Stimulated activated CD8-positive, alpha-beta memory T cell treated with anti-CD3 and anti-CD28 coated beads, Interleukin-12 subunit alpha, Interleukin-12 subunit beta, amount 100 ng/mL, for 4 hours (primary cell): Measurements from ENCODE around the gene CDK2AP2.

Experiments used
- DNase-seq: peaks from one replicate; pipeline ENCODE4 v3.0.0-alpha.2; 2020; ENCODE audit warnings: low read depth

Gene CDK2AP2

DNA sequence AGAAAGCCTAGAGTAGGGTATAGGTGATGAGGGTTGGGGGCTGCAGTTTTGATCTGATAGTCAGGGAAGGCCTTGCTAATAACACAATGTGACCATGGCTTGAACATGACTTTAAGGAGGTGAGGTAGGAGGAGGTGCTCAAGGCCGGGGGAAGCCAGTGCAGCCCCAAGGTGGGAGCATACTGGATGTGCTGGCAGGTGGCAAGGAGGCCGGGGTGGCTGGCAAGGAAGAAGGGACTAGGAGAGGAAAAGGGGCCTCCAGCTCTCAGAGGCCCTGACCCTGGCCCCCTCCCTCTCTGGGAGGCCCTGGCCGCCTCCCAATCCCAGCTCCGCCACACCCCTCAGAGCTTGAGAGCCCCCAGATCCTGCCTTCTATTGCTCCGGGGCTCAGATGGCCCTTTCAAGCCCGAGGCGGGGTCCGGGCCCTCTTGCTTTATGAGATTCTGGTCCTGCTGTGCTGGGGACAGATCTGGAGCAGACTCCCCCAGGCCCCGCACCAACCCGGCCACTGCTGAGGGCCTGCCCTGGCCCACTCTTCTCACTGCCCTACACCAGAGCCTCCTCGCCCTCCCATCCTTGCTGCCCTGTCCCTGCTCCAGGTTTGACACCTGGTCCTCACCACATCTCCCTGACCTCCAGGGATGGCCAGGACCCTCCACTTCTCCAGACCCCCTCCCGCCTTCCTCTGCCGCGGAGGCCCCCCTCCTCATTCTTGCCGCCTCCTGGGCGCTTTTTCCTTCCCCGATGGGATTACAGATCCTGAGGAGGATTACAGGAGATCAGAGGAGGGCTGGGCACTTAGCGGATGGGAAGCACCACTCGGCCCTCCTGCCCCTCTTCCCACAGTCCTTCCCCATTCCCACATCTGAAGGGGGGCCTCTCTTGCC, 4.6 kb downstream of the CDK2AP2 start:
- DNase-seq, result no peak

DNA sequence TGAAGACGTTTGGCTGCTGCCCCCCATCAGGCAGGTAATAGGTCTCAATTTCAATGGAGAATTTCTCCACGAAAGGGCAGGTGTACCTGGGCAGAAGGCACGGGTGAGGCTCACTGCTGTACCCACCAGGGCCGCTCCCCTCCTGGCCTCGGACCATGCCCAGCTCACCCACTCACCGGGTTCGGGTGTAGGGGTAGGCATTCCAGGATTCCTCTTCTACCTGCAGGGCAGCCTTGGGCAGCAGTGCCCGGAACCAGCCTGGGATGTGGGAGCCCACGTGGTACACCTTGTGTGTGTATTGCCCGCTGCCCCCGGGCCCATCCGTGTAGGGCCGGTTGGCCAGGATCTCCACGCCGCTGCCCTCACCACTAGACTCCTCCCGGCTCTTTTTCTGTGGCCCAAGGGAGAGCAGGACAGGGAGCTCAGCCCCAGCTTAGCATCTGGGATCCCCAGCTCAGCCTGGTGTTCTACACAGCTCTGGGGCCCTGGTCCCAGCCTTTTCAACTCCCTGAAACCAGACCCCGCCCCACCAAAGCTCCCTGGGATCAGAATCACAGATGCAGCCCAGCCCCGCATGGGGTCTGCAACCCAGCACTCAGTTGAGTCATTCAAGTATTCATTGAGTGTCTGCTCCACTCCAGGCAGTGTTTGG, 5.5 kb downstream of the CDK2AP2 start:
- no peak for DNase-seq

DNA sequence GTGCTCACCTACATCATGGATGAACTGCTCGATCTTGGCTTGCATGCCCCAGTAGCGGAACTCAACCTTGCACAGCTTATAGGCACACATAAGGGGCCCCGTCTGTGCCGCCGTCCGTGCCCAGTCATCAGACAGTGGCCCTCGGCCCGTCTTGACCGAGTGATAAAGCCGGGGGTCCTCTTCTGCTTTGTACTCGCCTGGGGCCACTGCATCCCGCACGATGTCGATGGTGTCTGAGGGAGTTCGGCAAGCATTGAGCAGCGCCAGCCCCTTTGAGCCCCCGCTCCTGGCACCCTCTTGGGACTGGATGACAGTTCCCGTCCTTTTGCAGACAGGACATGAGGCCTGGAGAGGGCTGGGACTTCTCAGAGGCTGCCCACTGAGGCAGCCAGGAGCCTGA, 6.1 kb downstream of the CDK2AP2 start:
- no peak for DNase-seq

DNA sequence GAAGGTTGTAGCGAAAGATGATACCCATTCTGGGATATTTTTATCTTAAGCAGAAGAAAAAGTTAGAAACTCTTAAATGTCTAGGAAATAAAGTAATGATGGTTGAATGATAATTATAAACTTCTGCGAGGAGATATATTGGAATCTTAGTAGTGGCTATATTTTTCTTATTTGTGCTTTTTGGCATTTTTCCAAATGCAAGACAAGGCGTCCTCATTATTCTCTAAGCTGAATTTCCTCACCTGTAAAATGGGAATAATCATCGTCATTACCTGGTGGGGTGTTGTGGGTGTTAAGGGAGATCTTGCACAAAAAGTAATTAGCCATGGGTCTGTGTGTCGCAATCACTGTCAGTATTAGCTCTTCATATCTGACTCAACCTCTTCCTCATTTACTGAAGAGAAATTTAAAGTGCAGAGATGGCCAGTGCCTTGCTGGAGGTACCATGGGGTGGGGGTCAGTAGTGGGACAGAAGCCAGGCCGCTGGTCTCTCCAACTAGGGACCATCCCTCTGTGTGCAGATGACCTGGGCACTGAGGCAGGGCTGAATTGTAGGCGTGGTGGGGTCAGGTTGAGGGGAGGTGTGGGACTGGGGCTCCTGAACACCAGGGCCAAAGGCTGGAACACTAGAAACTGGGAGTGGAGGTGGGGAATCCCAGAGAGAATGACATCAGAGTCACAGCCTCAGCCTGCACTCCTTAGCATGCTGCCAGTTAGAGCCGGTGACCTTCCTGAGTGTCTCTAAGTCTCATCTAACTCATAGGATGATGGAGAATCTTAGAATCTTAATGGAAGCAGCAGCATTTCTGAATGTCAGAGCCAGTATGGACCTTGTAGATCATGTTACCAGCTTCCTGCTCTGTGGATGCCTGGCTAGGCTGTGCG, 6.9 kb downstream of the CDK2AP2 start:
- no peak for DNase-seq

DNA sequence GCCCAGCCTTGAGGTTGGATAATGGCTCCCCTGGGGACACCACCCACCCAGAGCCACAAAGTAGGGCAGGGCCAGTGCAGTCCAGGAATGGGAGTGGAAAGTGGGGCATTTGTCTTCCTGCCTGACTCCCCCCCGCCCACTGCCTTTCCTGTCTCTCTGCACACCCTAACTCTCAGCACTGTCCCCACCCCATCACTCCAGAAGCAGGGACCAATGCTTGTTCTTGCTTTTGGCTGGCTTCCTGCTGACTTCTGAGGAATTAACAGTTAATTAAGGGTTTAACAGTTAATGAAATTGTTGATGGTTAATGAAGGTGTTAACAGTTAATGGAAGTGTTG, 7.5 kb downstream of the CDK2AP2 start:
- DNase-seq, result no peak

DNA sequence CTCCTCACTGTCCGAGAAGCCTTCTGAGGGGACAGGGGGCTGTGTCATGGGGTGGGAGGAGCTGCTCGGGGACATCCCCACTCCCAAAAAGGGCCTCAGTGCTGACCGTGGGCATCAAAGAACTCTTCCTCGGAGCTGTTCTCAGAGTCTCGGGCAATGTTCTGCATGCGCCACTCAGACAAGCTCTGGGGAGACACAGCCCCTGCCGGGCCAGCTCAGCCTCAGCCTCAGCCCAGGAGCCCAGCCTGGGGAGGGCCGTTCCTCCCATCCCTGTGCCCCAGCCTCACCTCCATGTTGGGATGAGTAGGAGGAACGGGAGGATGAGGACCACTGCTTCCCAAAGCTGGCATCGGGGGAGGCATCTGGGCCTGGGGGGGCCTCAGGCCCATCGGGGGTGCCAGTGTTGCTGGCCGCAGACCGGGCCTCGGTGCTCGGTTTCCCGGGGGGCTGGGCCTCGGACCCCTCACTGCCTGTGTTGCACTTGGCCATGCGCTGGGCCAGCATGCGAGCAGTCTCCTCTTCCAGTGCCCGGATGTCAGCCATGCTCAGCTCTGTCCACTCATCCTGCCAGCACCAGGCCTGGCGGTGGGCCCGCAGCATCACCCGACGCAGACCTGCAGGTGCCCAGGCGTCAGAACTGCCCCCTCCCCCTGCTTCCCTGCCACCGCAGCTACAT, 8.0 kb downstream of the CDK2AP2 start:
- no peak for DNase-seq

DNA sequence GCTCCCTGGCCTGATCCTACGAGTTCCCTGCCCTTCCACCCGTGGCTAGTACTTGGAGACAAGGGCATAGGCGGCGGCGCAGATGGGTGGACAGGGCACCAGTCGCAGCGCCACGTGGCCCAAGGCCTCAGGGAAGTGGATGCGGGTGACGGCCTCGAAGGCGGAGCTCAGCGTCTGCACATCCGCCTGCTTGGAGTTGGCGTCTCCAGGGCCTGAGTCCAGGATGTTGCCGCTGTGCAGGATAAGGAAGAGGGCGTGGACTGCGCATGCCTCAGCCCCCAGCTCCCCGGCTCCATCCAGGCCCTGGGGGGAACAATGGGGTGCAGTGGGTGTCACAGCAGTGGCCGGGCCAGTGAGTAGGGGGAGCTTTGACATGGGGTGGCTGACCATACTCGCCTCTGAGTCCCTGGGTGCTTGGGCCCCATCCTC, 9.4 kb downstream of the CDK2AP2 start:
- DNase-seq, result no peak

DNA sequence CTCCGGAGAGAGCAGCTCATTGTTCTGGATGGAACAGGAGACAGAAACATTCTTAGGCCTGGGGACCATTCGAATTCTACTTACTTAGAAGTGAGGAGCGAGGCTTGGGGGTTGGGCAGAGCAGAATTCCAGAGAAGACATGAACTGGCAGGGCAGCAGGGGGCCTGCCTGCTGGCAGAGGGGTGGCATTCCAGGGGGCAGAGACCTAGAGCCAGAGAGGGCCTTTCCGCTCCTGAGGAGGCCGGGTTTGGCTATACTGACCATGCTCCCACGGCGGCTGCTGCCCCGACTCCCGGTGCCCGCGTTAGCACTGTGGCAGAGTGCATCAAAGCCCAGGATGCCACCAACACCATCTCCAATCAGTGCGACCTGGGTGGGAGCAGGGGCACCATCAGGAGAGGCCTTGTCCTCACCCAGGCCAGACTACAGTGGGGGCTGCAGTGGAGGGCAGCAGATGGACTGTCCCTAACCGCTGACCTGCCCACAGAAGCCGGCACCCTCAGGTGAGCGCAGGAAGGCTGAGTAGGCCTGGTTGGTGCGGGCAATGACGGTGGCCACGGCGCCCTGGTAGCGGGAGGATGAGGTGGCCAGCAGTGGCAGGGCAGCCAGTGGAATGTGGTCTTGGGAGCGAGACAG, 10.2 kb downstream of the CDK2AP2 start:
- DNase-seq, result no peak

DNA sequence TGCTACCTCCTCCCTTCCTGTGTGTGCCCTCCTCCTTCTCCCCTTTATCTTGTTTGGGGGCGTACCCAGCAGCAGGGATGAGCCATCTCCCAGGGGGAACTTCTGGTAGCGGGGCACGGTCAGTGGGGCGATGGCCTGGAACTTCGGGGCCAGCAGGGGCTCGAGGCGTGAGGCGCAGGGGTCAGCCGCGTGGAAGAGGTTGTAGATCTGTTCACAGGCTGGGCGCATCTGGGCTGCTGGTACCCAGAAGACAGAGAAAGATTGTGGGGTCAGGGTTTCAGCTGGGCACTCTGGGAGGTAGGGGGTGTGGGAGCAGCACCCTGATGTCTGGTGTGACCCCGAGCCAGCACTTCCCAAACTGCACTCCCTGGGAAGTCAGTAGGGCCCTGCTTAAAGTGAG, 11.8 kb downstream of the CDK2AP2 start:
- no peak for DNase-seq

DNA sequence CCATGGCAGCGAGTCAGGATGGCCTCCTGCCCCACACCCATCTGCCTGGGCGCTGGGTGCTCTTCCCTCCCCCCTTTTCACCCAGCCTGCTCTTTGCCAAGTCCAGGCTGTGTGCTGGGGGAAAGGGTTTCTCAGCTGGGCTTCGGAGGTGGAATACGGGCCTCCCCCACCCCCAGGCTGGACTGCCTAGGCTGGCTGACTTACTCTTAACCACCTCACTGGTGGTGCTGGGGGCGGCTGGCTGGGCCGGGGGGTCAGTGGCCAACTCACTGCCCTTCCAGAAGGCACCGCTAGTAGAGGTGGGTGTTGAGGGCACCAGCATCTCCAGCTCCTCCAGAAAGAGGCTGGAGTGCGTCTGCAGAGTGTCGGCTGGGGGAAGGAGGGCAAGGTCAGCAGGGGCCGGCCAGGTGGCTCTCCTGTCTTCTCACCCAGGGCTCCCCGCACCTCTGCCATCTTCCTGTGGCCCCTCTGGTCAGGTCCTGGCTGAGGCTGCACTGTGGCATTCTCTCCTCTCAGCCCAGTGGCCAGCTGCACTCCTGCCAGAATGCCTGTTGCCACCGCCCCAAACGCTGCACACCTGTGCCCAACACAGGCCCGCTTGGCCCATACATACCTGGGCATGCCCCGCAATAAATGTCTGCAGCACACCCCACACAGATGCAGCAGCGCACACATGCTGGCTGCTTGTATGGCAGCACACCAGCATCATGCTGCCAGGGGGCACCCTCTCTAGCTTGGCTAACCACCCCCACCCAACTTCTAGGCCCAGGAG, 12.5 kb downstream of the CDK2AP2 start:
- DNase-seq, result no peak

DNA sequence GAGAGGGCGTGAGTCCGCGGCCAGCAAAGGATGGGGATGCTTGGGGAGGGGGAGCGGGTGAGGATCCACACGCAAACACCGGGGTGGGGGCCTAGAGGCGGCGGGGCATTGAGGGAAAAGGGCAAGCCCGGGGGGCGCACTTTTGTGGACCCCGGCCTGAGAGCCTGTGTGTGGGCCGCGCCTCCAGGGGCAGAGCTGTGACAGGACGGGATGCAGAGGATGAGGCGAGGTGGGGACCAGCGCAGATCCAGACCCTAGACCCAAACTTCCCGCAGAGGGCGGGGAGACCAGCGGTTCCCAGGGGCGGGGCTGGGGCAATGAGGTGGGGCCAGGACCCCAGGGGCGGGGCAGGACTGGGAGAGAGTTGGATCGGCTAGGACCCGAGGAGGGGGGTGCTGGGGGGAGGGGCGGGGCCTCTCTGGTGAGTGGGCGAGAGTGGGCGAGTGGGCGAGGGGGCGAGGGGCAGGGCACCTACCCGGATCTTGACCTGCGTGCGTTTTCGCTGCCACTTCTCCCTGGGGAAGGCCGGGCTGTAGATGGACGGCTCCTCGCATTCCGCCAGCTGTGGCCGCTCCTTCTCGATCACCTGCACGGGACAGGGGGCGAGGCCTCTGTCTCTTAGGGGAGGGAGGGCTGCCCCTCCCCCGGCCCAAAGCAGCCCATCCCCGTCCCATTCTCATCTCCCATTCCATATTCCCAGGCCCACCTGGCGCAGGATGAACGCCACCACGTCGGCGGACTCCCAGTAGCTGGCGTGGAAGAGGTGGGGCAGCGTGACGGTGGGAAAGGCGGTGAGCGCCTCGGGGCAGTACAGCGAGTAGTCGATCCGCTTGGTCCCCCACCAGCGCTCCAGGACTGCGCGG, 13.4 kb downstream of the CDK2AP2 start:
- DNase-seq, result no peak

DNA sequence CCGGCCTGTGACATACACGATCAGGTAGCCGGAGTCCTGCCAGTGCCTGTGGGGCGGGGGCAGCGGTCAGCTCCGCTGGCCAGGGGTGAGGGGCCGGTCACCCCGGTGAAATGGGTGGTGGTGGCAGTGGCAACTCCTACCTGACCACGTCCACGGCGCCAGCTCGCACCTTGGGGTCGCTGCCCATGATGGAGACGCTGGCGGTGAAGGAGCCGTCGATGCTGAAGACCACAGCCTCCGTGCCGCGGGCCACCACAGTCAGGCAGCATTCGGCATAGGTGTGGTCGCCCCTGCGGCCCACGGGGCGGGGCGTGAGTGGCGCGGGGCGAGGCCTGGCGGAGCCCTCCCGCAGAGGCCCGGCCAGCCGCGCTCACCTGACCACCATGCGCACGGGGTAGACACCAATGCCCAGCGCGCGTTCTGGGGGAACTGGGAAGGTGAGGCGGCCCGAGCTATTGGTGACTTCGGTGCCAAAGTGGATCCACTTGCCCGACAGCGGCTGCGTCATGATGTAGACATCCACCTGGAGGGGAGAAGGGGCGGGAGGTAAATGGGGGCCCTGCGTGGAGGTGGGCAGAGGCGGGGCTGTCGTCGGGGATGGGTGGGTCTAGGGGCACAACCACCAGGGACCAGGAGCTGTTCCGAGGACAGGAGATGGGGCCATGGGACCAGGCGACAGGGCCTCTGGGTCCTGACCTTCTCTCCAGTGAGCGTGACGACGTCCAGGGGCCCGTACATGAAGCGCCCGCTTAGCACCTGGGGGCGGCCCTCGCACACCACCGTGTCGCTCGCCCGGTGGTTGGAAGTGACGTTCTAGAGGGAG, 14.2 kb downstream of the CDK2AP2 start:
- no peak for DNase-seq

DNA sequence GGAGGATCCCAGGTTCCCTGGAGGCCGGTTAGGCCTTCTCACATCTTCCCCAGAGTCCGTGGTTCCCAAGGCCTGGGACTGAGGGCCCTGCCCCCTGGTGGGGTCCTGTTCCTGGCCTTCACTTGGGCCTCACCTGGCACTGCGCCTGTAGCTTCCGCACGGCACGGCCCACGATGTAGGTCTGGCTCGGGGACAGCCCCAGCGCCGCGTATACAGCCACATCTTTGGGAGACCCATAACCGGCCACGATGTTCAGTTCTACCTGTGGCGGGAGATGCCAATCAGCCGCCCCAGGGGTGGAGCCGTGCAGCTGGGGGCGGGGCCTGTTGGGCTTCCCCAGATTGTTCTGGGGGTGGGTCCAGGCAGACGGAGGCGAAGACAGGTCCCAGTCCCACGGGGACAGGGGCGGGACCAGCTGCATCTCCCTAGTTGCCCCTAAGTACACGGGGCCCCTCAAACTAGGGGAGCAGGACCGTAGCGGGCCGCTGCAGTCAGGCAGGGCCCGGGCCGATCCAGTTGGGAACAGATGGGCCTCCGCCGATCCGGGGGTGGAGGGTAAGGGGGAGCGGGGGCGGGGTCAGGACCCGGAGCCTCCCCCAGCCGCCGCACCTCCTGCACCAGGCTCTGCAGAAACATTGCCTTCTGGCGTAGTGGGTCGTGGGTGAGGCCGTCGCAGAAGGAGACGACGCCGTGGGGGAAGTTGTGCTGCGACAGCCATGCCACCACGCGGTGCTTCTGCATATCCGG, 15.0 kb downstream of the CDK2AP2 start:
- no peak for DNase-seq

DNA sequence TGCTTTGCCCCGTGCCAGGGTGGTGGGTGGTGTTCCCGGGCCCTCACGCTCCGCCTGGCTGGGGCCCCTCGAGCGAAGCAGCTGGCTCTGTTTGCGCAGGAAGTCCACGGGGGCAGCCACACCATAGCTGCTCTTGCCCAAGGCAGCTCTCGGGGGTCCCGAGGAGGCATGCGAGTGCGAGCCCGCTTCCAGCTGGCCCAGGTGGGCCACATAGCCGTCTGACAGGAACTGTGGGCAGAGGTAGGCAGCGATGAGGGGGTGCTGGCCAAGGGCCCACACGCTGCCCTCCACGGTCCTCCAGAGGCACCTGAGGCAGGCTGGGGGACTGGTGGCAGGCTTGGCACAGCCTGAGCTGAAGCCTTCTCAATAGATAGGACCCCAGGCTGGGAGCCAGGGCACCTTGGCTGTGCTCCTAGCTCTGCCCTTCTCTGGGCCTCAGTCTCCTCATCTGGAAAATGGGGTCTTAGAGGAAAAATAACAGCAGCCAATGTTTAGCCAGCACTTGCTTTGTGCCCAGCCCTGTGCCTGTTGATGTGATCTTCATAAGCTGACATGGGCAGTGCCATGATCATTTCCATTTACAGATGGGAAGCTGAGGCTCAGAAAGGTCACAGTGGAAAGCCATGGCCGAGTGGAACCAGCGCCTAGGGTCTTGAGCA, 15.8 kb downstream of the CDK2AP2 start:
- DNase-seq, result no peak

DNA sequence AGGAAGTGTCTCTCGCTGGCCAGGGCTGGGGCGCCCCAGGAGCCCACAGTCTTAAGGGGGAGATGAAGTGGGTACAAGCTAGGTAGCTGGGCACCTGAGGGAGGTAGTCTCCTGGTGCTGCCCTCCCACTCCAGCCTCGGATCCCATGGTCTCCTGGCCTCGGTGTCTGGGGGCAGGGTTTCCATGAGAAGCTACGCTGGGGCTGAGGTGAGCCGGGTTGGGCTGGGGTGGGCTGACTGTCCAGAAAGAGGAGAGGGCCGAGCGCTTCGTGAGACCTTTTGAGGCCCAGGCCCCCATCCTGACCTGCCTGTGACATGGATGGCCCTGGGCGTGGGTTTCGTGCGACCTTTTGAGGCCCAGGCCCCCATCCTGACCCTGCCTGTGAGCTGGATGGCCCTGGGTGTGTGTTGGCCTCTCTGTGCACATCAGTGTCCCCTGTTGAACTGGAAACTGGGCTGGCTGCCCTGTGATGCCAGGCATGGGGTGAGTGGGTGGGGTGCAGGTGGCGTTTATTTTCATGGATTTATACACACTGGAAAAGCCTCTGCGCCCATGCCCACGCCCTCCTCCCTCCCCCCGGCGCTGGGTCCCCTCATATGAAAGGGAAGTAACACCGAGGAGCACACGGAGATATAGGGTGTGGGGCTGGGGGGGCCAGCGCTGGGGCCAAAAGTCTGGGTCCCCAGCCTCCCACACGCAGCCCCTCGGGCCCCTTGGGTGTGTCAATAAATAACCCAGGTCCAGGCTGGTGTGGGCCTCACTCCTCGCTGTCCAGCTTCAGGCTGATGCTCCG, 16.5 kb downstream of the CDK2AP2 start:
- no peak for DNase-seq

DNA sequence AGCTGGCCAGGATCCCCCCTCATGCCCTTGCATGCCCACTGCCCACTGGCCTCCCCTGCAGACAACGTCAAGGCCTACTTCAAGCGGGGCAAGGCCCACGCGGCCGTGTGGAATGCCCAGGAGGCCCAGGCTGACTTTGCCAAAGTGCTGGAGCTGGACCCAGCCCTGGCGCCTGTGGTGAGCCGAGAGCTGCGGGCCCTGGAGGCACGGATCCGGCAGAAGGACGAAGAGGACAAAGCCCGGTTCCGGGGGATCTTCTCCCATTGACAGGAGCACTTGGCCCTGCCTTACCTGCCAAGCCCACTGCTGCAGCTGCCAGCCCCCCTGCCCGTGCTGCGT, 17.3 kb downstream of the CDK2AP2 start:
- no peak for DNase-seq
